HG03064 (cell line): ENCODE results near the gene ARMC12.

ENCODE experiments used
- ATAC-seq: cut with Tn5 transposase; IDR thresholded peaks from one replicate; pipeline ENCODE4 v1.9.1; 2021; ENCODE audit warnings: low read depth; ENCODE audit not compliant: unreplicated experiment

Gene ARMC12

DNA sequence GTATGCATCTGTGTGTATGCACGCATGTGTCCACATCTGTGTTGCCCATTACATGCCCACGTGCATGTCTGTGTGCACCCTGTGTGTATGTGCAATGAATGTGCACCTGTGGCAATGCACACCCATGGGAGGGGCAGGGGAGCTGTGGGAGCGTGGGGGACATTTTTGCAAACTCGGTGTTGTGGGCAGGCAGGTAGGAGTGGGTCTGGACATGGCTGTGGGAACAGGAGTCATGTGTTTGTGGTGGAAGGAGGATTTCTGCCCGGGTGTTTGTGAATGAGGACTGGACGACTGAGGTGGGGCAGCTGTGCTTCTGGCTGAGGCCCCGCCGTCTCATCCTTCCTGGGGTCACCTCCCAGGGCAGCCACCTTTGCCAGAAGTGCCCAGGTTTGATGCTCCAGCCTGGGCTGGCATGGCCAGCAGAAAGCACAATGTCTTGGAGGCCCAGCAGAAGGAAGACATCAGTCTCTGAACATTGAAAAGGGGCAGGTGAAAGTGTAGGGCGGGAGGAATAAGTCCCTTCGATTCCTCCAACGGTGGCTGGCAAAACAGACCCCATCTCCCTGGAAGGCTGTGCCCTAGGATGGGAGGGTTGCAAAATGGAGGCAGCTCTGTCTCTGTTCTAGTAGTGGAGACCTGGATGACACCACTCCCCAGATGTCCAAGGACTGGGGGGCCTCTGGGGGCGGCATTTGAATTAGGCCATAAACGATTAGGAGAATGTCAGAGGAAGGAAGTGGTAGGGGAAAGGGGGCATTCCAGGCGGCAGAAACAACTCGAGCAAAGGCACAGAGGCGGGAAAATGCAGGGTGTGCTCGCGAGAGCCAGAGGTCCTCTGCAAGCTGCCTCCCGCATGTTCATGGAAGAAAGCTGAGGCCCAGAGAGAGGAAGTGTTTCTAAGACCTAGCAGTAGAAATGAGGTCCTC lies 19.1 kb upstream of the ARMC12 start:
- no peak for ATAC-seq

DNA sequence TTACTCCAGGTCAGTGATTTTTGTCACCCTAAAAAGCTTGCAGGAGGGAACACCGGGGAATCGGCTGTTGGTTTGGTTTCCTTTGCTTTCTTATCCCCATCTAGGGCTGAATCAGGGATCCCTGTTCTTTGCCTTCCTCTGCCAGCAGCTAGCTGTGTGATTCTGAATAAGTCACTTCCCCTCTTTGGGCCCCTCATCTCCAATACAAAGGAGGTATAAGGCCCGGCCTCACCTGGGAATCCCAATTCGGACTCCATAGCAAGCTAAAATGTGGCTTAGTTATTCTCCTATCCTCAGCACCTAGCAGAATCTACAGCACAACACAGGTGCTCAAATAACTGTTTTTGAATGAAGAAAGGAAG lies 18.5 kb upstream of the ARMC12 start:
- ATAC-seq: no peak

DNA sequence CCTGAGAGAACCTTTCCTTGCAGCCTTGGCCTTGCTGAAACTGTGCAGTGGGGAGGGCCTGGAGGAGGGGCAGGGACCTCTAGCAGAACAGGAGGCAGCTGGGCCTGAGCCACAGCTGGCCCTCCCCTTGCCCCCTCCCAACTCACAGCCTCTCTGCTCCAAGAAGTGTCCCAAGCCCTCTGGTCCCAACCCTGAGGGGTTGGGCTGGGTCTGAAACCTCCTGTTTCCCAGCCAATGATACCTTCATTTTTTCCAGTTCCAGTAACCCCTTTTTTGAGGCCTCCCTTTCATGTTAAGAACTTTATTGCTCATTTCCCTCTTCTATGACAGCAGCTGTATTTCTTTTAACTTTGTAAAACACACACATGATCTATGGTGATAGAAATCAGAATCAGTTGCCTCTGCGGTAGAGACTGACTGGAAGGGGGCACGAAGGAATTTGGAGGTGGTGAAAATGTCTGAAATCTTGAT lies 17.9 kb upstream of the ARMC12 start:
- no peak for ATAC-seq

DNA sequence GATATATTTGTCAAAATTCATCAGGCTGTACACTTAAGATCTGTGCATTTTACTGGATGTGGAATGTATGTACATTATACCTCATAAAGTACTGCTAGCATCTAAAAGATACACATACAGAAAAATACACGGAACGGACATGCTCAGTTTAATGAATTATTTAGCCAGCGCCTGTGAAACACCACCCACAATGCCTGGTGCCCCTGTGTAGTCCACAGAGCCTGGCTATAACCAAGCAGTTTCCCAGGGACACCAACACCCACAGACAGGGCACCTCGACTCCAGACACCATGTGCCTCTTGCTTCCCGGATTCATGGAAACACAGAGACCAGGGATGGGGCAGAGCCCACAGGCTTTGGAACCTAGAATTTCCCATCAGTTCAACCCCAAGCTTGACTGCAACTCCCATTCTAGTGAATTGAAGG lies 17.4 kb upstream of the ARMC12 start:
- no peak for ATAC-seq

DNA sequence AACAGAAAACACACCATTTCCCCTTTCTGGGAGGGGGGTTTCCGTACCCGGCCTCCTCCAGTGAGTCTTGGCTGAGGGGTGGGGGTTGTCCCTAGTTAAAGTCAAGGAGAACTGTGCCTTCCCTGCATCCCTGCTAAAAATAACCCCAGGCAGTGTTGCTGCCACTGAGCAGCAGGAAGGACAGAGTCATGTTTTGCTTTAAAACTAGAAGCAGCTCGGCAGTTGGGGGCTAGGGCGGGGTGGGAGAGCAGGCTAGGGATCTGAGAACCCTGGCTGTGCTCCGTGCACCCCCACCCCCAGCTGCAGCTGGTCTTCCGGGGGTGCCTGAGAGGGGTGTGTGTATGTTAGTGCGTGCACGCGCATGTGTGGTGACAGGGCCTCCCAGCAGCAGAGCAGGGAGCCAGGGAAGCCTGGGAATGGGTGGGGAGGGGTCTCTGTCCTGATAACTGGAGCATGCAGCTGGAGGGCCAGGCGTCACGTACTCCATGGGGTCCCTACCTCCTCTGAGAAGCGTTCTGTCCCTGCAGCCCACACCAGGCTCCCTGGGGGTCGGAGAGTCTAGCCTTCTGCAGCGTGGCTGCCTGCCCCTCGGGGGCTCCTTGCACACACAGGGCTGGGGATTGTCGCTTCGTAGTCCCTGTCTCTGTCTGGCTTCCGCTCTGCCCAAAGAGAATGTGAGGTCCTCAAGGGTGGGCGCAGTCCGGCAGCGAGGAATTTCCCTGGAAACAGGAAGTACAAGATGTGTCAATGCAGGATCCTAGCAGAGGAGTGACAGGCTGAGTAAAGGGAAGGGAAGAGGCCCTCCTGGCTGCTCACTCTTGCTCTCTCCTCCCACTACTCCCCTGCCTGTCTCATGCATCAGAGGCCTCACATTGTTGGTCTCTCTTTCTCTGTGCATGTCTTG lies 16.8 kb upstream of the ARMC12 start:
- peak; percentile 57 for ATAC-seq

DNA sequence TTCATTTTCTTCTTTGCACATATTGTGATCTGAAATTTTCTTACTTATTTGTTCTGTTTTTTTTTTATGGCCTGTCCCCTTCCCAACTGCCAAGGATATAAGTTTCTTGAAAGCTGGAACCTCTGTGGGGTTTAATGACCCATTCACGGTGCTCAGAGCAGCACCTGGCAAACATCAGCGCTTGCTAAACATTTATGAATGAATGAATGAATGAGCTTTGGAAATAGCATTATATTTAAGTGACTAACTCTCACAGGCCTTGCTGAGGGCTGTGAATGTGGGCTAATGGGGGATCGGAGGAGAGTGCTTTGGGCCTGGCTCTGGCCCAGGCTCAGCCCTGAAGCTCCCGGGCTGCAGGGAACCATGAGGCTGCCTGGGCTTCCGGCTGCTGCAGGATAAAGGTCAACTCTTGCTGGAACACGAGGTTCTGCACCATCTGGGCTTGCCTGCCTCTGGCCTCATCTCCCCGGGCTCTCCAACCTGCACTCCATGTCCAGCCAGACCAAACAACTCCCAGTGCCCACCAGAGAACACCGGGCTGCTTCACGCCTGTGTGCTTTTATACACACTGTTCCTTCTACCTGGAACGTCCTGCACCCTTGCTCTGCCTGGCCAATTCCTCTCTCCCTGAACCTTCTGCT lies 14.6 kb upstream of the ARMC12 start:
- no peak for ATAC-seq

DNA sequence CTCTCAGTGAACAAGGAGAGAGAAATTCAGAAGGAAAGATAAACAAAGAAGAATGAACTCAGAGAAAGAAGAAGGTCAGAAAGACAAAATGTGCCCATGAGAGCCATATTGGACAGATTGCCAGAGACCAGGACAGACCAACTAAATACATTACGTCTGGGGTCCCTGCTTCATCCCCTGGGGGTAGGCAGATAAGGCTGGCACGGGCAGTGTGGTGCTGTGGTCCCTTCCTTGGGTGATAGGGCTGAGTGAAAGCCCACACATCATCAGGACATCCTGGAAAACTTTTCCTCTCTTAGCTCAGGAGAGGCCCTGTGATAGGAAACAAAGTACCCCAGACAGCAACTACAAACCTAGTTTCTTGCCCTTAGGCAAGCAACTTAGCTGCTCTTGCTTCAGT lies 13.2 kb upstream of the ARMC12 start:
- no peak for ATAC-seq

DNA sequence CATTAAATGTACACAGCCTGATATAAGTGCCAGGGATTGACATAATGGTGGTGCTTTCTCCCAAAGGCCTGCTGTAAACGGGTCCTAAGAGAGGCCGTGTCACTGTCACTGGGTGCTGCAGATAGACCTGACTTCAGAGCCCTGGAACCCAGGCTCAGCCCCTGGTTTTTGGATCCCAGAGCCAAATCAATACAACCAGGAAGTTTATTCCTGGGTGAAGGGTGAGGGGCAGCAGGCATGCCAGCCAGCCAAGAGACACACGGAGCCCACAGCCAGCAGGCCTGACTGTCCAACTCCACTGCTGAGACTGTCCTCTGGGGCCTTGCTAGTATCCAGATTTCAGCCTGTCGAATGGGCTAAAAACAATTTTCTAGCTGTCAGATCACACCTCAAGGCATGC lies 12.8 kb upstream of the ARMC12 start:
- no peak for ATAC-seq

DNA sequence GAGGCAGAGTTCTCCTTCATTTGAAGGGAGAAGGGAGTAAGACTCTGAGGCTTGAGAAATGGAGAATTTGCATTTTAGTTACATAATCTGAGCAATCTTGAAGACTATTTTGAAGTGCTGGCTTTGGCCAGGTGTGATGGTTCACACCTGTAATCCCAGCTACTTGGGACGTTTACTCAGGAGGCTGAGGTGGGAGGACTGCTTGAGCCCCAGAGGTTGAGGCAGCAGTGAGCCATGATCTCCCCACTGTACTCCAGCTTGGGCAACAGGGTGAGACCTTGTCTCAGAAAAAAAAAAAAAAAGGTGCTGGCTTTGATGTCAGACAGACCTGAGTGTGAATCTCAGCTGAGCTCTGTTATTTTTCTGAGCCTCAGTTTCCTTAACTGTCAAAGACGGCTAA lies 12.4 kb upstream of the ARMC12 start:
- no peak for ATAC-seq

DNA sequence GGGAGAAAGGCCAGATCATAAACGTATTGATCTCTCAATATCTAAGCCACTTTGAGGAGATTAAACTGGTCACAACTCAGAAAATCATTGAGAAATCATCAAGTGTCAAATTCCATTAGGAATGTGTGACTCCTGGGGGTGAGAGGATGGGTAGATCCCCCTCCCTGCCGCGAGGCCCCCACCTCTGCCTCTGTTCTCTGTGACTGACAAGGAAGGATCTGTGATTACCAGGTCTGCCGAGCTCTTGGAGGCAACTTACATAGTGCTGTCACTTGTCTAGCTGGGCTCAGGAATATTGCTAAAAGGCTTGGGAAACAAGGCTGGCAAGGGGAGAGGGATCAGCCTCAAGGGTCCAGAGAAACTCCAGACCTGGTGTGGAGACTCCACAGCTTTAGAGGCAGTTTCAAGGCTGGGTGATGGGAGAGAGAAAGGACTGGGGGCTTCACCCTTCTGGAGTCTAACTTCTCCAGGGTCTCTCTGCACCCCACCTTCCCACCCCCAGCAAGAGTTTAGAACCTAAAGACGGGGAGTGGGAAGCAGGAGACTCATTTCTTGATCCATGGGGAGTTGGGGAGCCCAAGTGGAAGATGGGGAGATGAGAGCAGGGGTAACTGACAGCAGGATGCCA lies 11.6 kb upstream of the ARMC12 start:
- ATAC-seq: no peak

DNA sequence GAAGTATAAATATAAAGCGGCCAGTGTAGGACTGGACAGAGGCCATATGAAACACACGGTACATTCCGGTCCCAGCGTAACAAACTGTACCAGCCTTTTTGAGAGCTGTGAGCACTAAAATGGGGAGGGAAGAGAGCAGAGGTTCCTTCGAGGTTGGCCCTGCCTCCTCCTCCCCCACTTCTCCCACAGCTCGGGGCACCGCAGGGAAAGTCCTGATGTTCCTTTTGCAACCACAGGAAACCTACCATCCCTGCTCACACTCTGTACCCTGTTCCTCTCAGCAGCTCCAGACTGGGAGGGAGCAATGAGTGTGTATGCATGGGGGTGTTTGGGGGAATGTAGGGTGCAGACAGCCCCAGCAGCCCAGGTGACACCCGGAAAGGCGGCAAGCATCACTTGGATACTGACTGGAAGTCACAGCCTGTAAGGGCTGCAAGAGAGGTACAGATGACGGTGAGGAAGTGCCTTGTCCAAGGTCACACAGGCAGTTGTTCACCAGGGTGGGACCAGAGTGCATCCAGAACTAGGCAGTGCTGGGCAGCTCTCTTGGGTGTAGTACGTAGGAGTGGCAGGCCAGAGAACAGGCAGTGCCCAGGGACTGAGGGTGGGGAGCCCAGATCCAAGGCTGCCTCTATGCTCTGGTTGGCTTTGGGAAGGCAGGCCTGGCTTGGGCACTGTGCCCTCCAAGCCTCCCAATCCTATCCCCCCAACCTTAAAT lies 11.0 kb upstream of the ARMC12 start:
- no peak for ATAC-seq

DNA sequence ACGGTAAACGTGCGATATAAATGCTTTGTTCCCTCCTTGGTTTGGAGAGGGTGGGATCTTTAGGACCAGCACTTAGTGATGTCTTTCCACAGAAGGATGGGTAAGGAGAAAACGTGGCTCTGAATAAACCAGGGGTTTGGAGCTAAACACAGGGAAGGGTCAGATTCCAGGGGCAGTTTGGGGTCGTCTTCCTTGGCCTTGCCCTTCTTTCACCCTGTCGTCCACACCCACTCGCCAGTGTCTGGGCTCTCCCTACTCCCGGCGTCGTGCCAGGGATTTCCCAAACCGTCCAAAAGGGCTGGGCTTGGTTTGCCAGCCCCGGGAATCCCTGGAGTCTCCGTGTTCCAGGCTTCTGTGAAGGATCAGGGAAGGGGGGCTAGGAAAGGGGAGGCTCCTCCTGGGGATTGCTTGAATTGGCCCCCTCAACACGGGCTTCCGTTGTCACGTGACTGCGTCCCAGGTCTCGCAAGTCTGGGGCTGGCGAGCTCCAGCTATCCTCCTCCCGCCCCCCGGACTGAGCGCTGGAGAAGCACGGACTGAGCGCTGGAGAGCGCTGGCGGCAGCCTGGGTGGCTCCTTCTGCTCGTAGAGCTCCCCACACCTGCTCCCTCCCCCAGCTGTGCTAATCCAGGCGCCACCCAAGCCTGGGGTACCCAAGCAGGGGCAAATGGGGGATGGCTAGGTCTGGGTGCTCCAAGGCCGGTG lies 9.4 kb upstream of the ARMC12 start:
- ATAC-seq: peak; percentile 0

DNA sequence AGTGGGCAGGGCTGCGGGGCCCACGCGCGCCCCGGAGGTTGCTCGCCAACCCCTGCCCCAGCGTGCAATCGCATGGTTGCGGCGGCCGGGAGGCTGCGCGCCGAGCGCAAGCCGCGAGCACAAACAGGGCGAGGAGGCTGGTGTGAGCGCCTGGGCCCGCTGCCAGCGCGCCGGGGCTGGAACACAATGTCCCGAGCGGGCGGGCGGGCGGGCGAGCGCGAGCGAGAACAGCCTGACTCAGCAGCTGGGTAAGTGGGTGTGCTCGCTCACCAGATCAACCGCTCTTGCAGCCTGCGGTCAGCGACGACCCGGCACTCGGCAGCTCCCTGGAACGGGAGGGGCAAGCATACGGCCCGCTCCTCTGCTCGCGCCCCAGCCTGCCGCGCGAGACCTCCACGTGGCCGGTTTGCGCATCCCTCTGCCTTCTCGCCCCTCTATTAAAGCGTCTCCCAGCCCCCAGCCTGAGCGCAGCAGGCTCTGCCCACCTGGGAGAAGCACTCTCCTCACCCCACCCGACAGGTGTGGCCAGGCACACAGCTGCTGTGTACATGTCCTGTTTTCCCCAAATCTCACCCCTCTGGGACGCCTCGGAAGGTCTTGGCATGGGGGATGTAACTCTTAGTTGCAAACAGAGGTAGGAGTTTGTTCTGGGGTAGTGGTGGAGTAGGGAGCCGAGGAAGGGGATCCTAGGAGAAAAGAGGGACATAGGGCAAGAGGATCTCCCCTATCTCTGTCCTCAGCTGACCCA lies 8.7 kb upstream of the ARMC12 start:
- peak; percentile 41 for ATAC-seq

DNA sequence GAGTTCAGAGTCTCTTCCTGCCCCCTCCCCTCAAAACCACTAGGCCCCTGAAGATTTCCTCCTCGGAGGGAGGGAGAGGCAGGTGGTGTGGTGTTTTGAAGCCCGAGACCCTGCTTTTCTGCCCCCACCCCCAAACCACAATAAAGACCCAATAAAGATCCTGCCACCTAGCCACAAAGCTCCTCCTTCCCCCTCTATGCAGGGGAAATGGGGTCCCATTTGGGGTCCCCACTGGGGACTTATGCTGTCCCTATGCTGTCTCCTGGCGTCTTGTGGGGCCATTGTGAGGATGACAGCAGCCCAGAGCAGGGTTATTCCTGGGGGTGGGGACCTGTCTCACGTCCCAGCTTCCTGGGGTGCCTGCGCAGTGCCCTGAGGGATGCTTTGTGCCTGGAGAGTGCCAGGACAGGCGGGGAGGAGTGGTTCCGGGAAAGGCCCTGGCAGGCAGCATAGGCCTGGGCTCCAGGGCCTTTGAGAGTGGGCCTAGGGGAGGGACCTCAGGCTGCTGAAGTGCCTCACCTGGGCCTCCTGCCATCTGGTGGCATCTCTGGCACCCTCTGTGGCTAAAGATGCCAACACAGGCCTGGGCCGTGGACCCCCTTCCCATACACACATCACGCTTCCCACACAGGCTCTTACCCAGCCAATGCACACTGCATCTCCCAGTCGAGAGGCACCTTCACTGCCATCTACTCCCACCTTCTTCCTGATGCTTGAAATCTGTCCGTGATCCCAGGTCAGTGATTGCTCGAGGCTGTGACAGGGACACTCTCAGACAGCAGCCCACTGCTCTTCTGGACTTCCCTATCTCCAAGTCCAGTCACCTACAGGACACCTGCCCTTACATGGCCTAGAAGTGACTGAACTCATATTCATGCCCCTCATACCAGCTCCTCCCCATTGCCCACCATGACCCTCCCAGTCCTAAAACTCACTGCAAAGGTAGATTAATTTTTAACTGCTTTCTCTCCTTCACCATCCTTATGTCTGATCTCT lies 7.9 kb upstream of the ARMC12 start:
- no peak for ATAC-seq

DNA sequence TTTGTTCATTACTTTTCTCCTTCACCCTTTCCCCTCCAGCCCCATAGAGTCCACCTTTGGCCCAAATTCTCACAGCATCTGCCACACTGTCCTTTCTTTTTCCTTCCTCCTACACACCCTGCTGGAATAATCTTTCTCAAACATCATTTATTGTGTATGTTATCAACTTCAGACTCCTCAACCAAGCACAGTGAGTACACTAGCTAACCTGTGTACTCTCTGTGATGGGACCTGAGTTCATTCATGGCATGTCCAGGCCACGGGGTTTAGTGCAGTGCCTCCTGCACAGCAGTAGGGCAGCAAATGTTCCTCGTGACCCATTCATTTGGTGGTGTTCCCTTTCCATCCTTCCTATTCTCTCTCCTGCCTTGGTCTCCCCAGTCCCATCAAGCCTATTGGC lies 7.1 kb upstream of the ARMC12 start:
- ATAC-seq: no peak

DNA sequence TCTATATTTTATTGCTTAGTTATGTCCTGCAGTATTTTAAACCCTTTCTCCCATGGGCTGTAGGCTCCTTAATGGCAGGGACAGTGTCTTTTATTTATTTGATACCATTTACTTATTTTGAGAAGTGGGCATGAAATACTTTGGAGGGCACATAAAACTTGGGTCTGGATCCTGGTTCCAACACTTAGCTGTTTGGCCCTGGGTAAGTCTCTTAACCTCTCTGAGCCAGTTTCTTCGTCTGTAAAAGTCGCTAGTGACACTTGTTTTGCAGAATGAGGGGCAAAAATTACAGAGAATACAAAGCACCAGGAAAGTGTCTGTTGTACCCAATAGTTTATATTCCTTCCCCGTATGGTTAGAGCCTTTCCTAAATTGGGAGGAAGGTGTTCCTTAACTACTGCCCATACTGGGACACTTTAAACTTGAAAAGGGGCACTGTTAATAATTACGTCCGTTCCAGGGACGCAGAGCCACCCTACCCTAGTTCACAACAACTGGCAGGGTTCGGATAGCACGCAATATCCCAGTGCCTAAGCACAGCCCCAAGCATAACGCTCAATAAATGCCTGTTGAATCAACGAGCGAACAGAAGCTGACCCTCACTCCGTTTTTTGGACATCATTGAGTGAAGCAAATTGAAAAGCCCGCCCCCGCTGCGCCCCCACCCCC lies 6.0 kb upstream of the ARMC12 start:
- ATAC-seq: no peak

DNA sequence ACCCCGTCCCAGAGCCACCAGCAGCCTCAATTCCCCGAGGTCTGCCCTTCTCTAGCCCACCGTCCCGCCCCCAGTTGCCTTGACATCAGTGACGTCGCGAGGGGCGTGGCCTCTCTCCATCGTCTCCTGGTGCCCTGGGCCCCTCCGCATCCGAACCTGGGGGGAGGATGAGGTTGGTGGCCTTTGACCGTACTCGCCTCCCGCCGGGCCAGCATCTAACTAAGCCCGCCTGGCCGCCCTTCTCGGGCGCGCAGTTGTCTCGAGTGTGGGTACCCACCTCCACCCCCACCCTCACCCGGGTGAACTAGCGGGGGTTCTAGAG lies 5.5 kb upstream of the ARMC12 start:
- ATAC-seq: peak; percentile 38
